H1 (cell line): ENCODE measurements around the gene ARHGAP1. TPM values are rescaled to one million over a fixed set of nuclear protein-coding genes. Genes with fewer than 3 reads are reported as not detected.

Source experiments
- ASH2L ChIP-seq: fragments of 200-600, 300-600 bp; sonication (generic); IDR thresholded peaks from one replicate; pipeline ENCODE4 v1.7.1; 2017; ENCODE audit warnings: low read length
- HDAC6 ChIP-seq: IDR thresholded peaks from one replicate; pipeline ENCODE4 v1.7.1; 2012; ENCODE audit warnings: low read depth, mild to moderate bottlenecking, inconsistent platforms, low read length, moderate library complexity
- POLR2A ChIP-seq, 2 experiments: IDR thresholded peaks; 1 replicate in 1 of 2; 2 replicates in 1 of 2; pipeline ENCODE4 v1.6.1; 2011; ENCODE audit warnings: low read depth in 2 of 2, low read length in 2 of 2, mild to moderate bottlenecking in 2 of 2; ENCODE audit errors: control extremely low read depth in 1 of 2
- YY1 ChIP-seq: IDR thresholded peaks from 2 replicates; pipeline ENCODE4 v1.6.1; 2011; ENCODE audit warnings: low read depth, mild to moderate bottlenecking, low read length
- polyA plus RNA-seq, 7 experiments: library from polyadenylated mRNA; depleted of rRNA in 3 of 7; stranded (reverse) in 5 of 7; unstranded in 2 of 7; fragments of >200 nt in 5 of 7; fragments of 200-250 nt in 2 of 7; gene quantifications; 1 replicate in 5 of 7; 2 replicates in 1 of 7; 4 replicates in 1 of 7; pipeline versions ENCODE4 v1.2.1 to v1.2.3, GENCODE V29; 2011 to 2013; ENCODE audit warnings: missing spikeins in 2 of 7, mixed read lengths in 2 of 7
- total RNA-seq: library from RNA; stranded (reverse); fragmentation: NEBNext Ultra II Directional; extraction: Animal tissue kit (Norgen Biotek cat#: 25700); gene quantifications from 2 replicates; pipeline ENCODE4 v1.2.1, GENCODE V29; 2021
- TF ChIP-seq, protein P1 (sequence below): fragments of 300-600 bp; sonication (generic); IDR thresholded peaks from 2 replicates; pipeline ENCODE4 v1.7.1; 2012; ENCODE audit warnings: low read length, moderate library complexity, mild to moderate bottlenecking, inconsistent platforms; ENCODE audit not compliant: insufficient replicate concordance
- TF ChIP-seq, protein P2 (sequence below): IDR thresholded peaks from 2 replicates; pipeline ENCODE4 v1.6.1; 2012; ENCODE audit warnings: inconsistent platforms

Gene ARHGAP1
- total and polyA plus RNA-seq, 2 of the 8 experiments (the other 6 are each of a cell fraction or from before 2014, with no cell fraction given): 28.6 to 58.8 TPM

DNA sequence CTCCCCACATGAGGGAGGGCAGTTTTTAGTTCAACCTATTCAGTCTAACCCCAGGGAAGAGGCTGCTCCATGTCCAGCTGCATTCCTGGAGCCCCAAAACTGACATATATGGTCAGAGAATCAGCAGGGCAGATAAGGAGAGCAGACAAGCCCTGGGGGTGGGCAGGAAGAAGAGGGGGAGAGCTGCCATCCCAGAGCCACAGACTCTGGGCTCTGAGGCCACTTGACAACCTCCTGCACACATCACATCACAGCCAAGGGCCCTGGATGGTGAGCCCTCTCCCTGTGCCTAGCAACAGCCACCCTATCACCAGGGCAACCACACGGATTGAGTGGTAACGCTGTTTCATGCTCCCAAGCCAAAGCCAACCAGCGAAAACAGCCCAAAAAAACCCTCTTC, 3.1 kb downstream of the ARHGAP1 start (continued):
- TF ChIP-seq, protein P1, sequence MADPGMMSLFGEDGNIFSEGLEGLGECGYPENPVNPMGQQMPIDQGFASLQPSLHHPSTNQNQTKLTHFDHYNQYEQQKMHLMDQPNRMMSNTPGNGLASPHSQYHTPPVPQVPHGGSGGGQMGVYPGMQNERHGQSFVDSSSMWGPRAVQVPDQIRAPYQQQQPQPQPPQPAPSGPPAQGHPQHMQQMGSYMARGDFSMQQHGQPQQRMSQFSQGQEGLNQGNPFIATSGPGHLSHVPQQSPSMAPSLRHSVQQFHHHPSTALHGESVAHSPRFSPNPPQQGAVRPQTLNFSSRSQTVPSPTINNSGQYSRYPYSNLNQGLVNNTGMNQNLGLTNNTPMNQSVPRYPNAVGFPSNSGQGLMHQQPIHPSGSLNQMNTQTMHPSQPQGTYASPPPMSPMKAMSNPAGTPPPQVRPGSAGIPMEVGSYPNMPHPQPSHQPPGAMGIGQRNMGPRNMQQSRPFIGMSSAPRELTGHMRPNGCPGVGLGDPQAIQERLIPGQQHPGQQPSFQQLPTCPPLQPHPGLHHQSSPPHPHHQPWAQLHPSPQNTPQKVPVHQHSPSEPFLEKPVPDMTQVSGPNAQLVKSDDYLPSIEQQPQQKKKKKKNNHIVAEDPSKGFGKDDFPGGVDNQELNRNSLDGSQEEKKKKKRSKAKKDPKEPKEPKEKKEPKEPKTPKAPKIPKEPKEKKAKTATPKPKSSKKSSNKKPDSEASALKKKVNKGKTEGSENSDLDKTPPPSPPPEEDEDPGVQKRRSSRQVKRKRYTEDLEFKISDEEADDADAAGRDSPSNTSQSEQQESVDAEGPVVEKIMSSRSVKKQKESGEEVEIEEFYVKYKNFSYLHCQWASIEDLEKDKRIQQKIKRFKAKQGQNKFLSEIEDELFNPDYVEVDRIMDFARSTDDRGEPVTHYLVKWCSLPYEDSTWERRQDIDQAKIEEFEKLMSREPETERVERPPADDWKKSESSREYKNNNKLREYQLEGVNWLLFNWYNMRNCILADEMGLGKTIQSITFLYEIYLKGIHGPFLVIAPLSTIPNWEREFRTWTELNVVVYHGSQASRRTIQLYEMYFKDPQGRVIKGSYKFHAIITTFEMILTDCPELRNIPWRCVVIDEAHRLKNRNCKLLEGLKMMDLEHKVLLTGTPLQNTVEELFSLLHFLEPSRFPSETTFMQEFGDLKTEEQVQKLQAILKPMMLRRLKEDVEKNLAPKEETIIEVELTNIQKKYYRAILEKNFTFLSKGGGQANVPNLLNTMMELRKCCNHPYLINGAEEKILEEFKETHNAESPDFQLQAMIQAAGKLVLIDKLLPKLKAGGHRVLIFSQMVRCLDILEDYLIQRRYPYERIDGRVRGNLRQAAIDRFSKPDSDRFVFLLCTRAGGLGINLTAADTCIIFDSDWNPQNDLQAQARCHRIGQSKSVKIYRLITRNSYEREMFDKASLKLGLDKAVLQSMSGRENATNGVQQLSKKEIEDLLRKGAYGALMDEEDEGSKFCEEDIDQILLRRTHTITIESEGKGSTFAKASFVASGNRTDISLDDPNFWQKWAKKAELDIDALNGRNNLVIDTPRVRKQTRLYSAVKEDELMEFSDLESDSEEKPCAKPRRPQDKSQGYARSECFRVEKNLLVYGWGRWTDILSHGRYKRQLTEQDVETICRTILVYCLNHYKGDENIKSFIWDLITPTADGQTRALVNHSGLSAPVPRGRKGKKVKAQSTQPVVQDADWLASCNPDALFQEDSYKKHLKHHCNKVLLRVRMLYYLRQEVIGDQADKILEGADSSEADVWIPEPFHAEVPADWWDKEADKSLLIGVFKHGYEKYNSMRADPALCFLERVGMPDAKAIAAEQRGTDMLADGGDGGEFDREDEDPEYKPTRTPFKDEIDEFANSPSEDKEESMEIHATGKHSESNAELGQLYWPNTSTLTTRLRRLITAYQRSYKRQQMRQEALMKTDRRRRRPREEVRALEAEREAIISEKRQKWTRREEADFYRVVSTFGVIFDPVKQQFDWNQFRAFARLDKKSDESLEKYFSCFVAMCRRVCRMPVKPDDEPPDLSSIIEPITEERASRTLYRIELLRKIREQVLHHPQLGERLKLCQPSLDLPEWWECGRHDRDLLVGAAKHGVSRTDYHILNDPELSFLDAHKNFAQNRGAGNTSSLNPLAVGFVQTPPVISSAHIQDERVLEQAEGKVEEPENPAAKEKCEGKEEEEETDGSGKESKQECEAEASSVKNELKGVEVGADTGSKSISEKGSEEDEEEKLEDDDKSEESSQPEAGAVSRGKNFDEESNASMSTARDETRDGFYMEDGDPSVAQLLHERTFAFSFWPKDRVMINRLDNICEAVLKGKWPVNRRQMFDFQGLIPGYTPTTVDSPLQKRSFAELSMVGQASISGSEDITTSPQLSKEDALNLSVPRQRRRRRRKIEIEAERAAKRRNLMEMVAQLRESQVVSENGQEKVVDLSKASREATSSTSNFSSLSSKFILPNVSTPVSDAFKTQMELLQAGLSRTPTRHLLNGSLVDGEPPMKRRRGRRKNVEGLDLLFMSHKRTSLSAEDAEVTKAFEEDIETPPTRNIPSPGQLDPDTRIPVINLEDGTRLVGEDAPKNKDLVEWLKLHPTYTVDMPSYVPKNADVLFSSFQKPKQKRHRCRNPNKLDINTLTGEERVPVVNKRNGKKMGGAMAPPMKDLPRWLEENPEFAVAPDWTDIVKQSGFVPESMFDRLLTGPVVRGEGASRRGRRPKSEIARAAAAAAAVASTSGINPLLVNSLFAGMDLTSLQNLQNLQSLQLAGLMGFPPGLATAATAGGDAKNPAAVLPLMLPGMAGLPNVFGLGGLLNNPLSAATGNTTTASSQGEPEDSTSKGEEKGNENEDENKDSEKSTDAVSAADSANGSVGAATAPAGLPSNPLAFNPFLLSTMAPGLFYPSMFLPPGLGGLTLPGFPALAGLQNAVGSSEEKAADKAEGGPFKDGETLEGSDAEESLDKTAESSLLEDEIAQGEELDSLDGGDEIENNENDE: no peak
- TF ChIP-seq ASH2L: no peak
- TF ChIP-seq, protein P2, sequence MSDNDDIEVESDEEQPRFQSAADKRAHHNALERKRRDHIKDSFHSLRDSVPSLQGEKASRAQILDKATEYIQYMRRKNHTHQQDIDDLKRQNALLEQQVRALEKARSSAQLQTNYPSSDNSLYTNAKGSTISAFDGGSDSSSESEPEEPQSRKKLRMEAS: no peak
- TF ChIP-seq POLR2A (IDR thresholded peaks at IDR 0.05; ENCODE audit: control extremely low read depth in 1 of 2, low read depth in 2 of 2, low read length in 2 of 2): no peak
- no peak for TF ChIP-seq HDAC6
- no peak for TF ChIP-seq YY1
